NCI-H1417 treated with DMSO at 0.1 percent for 48 hours (cell line): ENCODE results near the gene VPS37B.
"Not testable (repeated sequence)": the region's sequence is repeated elsewhere in the genome, so short reads cannot be mapped to it uniquely, and the experiment has no call there.

ENCODE experiments used
- DNase-seq: peaks from one replicate; lab custom pipeline; 2025; lab: John Stamatoyannopoulos, UW

The VPS37B gene

DNA sequence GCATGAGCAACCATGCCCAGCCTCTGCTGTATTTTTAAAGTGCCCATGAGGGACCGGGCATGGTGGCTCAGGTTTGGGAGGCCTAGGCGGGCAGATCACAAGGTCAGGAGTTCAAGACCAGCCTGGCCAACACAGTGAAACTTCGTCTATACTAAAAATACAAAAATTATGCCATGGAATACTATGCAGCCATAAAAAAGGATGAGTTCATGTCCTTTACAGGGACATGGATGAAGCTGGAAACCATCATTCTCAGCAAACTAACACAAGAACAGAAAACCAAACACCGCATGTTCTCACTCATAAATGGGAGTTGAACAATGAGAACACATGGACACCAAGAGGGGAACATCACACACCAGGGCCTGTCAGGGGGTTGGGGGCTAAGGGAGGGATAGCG is 9.3 kb upstream of the VPS37B start:
- DNase-seq, result not testable (repeated sequence)

DNA sequence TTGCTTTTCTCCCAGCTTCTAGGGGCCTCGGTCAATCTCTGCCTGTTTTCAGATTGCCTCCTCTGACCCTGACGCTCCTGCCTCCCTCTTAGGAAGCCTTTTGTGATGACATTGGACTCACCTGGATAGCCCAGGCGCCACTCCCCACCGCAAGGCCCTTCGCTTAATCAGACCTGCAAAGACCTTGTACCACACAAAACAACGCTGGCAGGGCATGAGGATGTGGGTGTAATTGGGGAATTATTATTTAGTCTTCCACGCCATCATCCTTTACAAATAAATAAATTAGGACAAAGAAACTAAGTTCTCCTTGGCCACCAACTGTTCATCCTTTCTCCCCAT is 7.7 kb upstream of the VPS37B start:
- DNase-seq, result no peak

DNA sequence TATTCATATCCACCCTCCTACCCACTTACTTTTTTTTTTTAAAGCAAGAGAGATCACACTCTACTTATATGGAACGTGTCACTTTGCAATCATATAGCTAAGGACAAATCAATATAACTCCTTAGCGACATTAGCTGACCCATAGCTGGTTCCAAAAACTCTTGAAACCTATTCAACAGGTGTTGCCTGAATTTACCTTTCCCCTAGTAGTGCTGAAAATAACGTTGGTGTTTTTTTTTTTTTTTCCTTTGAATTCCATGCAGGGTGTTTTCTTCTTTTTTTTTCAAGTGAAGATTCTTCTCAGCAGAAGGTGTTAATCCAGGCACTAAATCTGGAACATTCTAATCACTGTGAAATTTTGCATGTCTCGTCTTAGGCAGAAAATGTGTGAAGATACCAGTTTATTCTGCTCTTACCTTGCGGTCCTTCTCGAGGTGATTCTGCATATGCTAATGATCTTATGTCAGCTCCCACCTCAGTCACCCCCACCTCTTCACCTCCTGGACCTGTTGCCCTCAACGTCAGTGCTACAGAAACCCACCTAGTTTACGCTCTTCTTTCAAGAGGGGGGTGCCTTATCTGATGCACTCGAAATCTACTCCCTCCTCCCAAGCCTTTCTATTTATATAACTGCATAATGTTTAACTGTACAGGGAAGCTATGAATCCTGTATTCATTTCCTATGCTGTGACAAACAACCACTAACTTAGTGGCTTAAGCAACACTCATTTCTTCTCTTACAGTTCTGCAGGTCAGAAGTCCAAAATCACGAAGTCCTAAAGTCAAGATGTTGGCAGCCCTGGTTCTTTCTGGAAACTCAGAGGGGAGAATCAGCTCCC is 7.1 kb upstream of the VPS37B start:
- DNase-seq, result no peak

GRCh38 chr12:122899887-122900286 is 4.0 kb upstream of the VPS37B start:
- DNase-seq, result no peak

GRCh38 chr12:122896662-122897061 is 738 bp upstream of the VPS37B start:
- DNase-seq, result no peak

GRCh38 chr12:122895320-122895703 is 612 bp downstream of the VPS37B start:
- no peak for DNase-seq

- DNase-seq, result no peak
These were observed 1.5 kb downstream of the VPS37B start for GRCh38 chr12:122894193-122895121.

GRCh38 chr12:122893208-122894153 is 2.4 kb downstream of the VPS37B start:
- DNase-seq, result no peak

DNA sequence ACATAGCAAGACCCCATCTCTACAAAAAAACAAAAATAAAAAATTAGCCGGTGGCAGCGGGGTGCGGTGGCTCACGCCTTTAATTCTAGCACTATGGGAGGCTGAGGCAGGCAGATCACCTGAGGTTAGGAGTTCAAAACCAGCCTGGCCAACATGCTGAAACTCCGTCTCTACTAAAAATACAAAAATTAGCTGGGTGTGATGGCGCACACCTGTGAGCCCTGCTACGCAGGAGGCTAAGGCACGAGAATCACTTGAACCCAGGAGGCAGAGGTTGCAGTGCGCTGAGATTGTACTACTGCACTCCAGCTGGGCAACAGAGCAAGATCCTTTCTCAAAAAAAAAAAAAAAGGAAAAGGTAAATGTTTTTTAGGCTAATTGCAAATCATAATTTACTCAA is 3.2 kb downstream of the VPS37B start:
- not testable (repeated sequence) for DNase-seq

GRCh38 chr12:122891661-122892525 is 4.0 kb downstream of the VPS37B start:
- DNase-seq, result no peak

DNA sequence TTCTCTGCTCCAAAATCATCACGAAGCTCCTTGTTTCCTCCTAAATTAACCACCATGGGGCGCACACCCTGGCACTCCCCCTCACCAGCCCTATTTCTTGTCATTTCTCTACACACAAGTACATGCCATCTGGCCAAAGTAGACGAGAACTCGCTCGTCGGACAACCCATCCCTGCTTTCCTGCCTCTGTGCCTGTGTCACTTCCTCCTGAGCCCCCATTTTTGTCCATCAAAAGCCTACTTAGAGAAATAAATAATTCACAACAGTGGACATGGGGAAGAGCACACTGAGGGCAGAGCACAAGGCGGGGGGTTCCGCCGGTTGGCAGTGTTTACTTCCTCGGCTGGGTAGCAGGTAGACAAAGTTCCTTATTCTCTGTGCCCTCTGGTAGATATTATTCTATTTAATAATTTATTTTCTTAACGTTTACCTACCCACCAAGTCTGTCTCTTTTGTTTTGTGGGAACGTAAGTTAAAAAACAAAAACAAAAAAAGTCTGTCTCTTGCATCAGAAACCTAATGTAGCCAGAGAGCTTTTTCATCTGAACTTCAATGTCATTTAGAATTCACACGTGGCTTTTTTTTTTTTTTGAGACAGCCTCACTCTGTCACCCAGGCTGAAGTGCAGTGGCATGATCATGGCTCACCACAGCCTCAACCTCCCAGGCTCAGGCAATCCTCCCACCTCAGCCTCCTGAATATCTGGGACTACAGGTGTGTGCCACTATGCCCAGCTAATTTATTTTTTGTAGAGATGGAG is 6.0 kb downstream of the VPS37B start:
- DNase-seq, result no peak

DNA sequence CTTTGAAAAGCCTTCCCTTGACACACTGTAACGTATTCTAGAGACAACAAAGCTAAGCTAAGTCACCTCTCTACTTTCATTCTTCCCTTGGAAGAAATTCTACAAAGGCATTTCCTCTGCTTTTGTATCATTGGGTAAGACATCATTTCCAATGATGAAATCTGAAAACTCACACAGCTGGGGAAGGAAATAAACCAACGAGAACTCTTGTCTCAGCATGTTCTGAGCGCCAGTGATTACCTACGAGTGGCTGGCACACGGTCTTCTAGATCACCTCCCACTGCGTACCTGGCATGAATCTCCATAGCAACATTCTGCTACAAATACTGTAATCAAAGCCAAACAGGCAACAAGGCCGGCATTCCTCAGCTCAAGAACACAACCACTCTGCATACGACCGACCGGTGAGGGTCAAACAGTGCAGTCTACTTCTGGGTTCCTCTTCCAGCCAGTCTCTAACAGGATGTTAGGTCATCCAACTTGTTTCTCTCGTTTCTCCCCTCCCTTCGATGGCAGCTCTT is 7.6 kb downstream of the VPS37B start:
- peak; percentile 48 for DNase-seq

DNA sequence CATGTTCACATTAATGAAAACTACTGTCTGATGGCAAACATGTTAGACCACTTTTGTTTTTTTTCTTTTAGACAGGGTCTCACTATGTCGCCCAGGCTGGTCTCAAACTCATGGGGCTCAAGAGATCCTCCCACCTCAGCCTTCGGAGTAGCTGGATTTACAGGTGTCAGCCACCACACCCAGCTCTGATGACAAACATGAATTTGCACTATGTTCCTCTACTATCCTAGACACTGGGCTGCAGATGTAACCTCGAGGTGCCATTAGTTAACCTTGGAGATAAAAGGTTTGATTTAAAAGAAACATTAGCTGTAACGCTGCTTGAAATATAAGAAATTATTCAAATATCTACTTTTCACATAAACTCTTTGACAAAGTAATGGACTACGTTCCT is 8.1 kb downstream of the VPS37B start:
- DNase-seq, result no peak

GRCh38 chr12:122886851-122887818 is 8.8 kb downstream of the VPS37B start:
- no peak for DNase-seq

DNA sequence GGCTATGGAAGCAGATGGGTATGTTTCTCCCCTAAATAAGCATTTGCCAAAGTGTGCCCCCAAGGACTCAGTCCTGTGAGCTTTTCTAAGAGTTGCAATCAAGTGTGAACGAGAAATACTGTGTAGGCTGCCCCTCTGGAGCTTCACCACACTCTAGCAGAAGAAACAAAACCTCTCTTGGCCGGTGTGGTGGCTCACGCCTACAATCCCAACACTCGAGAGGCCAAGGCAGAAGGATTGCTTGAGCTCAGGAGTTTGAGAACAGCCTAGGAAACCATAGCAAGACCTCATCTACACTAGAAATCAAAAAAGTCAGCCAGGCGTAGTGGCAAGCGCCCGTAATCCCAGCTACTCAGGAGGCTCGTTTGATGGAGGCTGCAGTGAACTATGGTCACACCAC is 9.8 kb downstream of the VPS37B start:
- no peak for DNase-seq

GRCh38 chr12:122884860-122885259 is 11.1 kb downstream of the VPS37B start:
- DNase-seq, result no peak

- no peak for DNase-seq
These were observed 11.7 kb downstream of the VPS37B start for GRCh38 chr12:122884091-122884826.

DNA sequence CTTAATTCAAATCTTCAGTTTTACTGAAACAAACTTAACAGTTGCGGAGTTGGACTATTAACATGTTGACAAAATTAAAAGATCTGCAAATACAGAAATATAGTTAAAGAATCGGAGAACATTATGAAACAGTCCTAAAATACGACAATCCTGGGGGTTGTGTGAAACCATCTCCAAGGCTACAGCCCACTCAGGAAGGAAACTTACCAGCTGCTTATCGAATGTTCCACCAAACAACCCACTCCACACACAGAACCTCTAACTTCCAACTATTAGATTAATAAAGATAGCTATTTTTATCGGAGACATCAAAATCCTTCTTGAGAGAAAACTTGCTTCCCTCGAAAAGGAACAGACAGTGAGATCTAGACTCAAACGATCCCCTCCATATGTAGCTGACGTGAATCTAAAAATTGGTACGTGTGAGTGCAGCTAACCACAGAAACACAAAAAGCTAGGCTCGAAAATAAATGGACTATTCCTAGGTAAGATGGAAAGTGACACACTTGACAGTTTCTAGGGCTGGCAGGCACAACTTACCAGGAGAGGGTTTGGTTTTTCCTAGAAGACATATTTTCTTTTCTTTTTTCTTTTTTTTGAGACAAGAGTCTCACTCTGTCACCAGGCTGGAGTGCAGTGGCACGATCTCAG is 12.9 kb downstream of the VPS37B start:
- no peak for DNase-seq
